A673 (cell line): ENCODE measurements around the gene LPIN2. TPM values are rescaled to one million over a fixed set of nuclear protein-coding genes. Genes with fewer than 3 reads are reported as not detected.

Source experiments
- BruUV-seq: library from RNA; stranded (reverse); fragments of 400-500 nt; replicated peaks from 2 replicates; lab custom pipeline; 2021; lab: Mats Ljungman, UMichigan
- CTCF ChIA-PET: fragments of 300-600 bp; sonication (Branson Sonifier 250); formaldehyde crosslinking; loops from one replicate; lab custom pipeline; 2022; ENCODE audit warnings: antibody characterized with exemption; lab: Charles Lee
- POLR2A ChIA-PET: fragments of 300-600 bp; sonication (Branson Sonifier 250); formaldehyde crosslinking; loops from one replicate; lab custom pipeline; 2022; ENCODE audit warnings: antibody characterized with exemption; ENCODE audit not compliant: low non-redundant PET; lab: Charles Lee
- DNase-seq: peaks from one replicate; pipeline ENCODE4 v3.0.0-alpha.2; 2015; ENCODE audit warnings: low spot score
- H3K27ac ChIP-seq: fragments of 200-600 bp; sonication (generic); 2 replicates; pipeline ENCODE4 v1.5.1; 2016; ENCODE audit warnings: mixed run types, low read depth, mild to moderate bottlenecking, mixed read lengths, antibody characterized with exemption, low read length; ENCODE audit not compliant: poor library complexity, severe bottlenecking
- H3K27me3 ChIP-seq: fragments of 200-600 bp; sonication (generic); replicated peaks from 2 replicates; pipeline ENCODE4 v1.6.1; 2017; ENCODE audit warnings: mixed run types, low read depth, mild to moderate bottlenecking, mixed read lengths, antibody characterized with exemption, low read length; ENCODE audit not compliant: insufficient read depth, poor library complexity
- H3K36me3 ChIP-seq: fragments of 200-600 bp; sonication (generic); 2 replicates; pipeline ENCODE4 v1.6.1; 2016; ENCODE audit warnings: mixed run types, mild to moderate bottlenecking, mixed read lengths, antibody characterized with exemption, low read length; ENCODE audit not compliant: insufficient read depth, poor library complexity, severe bottlenecking
- H3K4me1 ChIP-seq: fragments of 200-600 bp; sonication (generic); 2 replicates; pipeline ENCODE4 v1.6.1; 2017; ENCODE audit warnings: mixed run types, mild to moderate bottlenecking, mixed read lengths, antibody characterized with exemption, low read length; ENCODE audit not compliant: insufficient read depth, poor library complexity, severe bottlenecking
- H3K4me3 ChIP-seq: fragments of 200-600 bp; sonication (generic); 2 replicates; pipeline ENCODE4 v1.5.1; 2016; ENCODE audit warnings: low read depth, mixed run types, mild to moderate bottlenecking, mixed read lengths, low read length; ENCODE audit not compliant: poor library complexity, severe bottlenecking
- H3K9me3 ChIP-seq: fragments of 200-600 bp; sonication (generic); 2 replicates; pipeline ENCODE4 v1.6.1; 2016; ENCODE audit warnings: mixed run types, low read depth, mild to moderate bottlenecking, mixed read lengths, antibody characterized with exemption, low read length; ENCODE audit not compliant: poor library complexity, severe bottlenecking
- EZH2 ChIP-seq: fragments of 200-600 bp; sonication (generic); IDR thresholded peaks from 2 replicates; pipeline ENCODE4 v1.6.1; 2017; ENCODE audit warnings: borderline replicate concordance, low read depth, mild to moderate bottlenecking, mixed read lengths, antibody characterized with exemption, low read length; ENCODE audit not compliant: poor library complexity, severe bottlenecking
- intact Hi-C: fragments of 100-400 bp; cut with micrococcal nuclease; formaldehyde crosslinking; loops from one replicate; pipeline ENCODE4 v1.10.0; 2022; ENCODE audit not compliant: unreplicated experiment
- total RNA-seq: library from RNA; stranded (reverse); gene quantifications from 2 replicates; pipeline ENCODE4 v1.2.3, GENCODE V29; 2021
- TF ChIP-seq, protein P1 (sequence below): fragments of 300-800, 200-600 bp; sonication (generic); conservative IDR thresholded peaks from 2 replicates; pipeline ENCODE4 v1.5.1; 2017; ENCODE audit warnings: low read depth, mild to moderate bottlenecking, antibody characterized with exemption, low read length, moderate library complexity, mixed read lengths

LPIN2 gene
- total RNA-seq, 1 experiment from 2014 or later = 22.5 TPM

DNA sequence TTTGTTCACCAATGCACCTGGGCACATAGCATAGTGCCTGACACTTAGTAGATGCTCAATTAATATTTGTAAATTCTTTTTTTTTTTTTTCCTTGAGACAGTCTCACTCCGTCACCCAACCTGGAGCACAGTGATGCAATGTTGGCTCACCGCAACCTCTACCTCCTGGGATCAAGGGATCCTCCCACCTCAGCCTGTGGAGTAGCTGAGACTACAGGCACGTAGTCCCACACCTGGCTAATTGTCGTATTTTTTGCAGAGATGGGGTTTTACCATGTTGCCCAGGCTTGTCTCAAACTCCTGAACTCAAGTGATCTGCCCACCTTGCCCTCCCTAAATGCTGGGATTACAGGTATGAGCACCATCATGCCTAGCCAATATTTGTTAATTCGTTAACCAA is 23.2 kb upstream of the LPIN2 start:
- POLR2A ChIA-PET = no interaction called here
- DNase-seq = no peak
- TF ChIP-seq EZH2 = no peak
- TF ChIP-seq, protein P1, sequence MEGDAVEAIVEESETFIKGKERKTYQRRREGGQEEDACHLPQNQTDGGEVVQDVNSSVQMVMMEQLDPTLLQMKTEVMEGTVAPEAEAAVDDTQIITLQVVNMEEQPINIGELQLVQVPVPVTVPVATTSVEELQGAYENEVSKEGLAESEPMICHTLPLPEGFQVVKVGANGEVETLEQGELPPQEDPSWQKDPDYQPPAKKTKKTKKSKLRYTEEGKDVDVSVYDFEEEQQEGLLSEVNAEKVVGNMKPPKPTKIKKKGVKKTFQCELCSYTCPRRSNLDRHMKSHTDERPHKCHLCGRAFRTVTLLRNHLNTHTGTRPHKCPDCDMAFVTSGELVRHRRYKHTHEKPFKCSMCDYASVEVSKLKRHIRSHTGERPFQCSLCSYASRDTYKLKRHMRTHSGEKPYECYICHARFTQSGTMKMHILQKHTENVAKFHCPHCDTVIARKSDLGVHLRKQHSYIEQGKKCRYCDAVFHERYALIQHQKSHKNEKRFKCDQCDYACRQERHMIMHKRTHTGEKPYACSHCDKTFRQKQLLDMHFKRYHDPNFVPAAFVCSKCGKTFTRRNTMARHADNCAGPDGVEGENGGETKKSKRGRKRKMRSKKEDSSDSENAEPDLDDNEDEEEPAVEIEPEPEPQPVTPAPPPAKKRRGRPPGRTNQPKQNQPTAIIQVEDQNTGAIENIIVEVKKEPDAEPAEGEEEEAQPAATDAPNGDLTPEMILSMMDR = no peak
- no peak overlapping the region for H3K4me3 ChIP-seq
- BruUV-seq = no TSS peak
- CTCF ChIA-PET = no interaction called here
- H3K27ac ChIP-seq = no peak overlapping the region
- no peaks in the 10 kb centered on the region for H3K4me1 ChIP-seq
- intact Hi-C loops = no loop called here
- H3K9me3 ChIP-seq = no peaks in the 10 kb centered on the region
- no peaks in the 10 kb centered on the region for H3K27me3 ChIP-seq
- H3K36me3 ChIP-seq = no peaks in the 10 kb centered on the region

DNA sequence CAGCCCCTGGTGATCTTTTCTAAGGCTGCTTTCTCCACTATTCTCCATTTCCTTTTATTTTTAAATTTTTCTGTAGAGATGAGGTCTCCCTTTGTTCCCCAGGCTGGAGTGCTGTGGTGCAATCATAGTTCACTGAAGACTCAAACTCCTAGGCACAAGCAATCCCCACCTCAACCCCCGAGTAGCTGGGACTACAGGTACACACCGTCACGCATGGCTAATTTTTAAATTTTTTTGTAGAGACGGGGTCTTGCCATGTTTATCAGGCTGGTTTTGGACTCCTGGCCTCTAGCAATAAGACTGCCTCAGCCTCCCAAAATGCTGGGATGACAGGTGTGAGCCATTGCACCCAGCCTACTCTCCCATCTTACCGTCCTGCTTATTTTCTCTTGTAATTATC is 22.7 kb upstream of the LPIN2 start:
- no peak for DNase-seq
- TF ChIP-seq, protein P1 = no peak
- TF ChIP-seq EZH2 = no peak
- POLR2A ChIA-PET = no interaction called here
- no TSS peak for BruUV-seq
- Histone ChIP-seq H3K9me3 (no peaks in the 10 kb centered on the region), H3K36me3 (no peaks in the 10 kb centered on the region), H3K27ac (no peak overlapping the region), H3K27me3 (no peaks in the 10 kb centered on the region), H3K4me3 (no peak overlapping the region), H3K4me1 (no peaks in the 10 kb centered on the region)
- intact Hi-C loops = no loop called here
- CTCF ChIA-PET = no interaction called here

DNA sequence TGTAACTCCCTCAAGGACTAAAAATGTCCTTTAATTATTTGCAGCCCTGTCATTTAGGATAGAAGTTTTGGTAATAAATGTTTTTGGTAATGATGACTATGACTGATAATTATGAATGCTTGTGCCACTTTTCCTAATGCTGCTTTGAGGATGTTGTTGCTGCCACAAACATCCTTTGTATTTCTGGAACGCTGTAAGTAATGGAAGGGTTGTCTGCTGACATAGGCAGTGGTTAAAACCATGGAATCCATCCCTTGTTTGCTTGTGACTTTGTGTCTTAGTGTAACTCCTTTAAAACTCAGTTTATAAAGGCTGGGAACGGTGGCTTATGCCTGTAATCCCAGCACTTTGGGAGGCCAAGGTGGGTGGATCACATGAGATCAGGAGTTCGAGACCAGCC is 19.8 kb upstream of the LPIN2 start:
- CTCF ChIA-PET = no interaction called here
- H3K4me3 ChIP-seq = no peak overlapping the region
- no peak for DNase-seq
- no peak overlapping the region for H3K27ac ChIP-seq
- no peaks in the 10 kb centered on the region for H3K36me3 ChIP-seq
- no peaks in the 10 kb centered on the region for H3K4me1 ChIP-seq
- POLR2A ChIA-PET = interaction anchor here (0.6 kb wide), 1 partner anchor 220 kb away, joined by 4 read pairs; no protein-coding TSS in a partner anchor
- no peaks in the 10 kb centered on the region for H3K9me3 ChIP-seq
- no TSS peak for BruUV-seq
- intact Hi-C loops = no loop called here
- no peak for TF ChIP-seq EZH2
- TF ChIP-seq, protein P1 = no peak
- H3K27me3 ChIP-seq = no peaks in the 10 kb centered on the region
